Stomach (tissue), 4 donors: ENCODE results near the gene FGF14.

Source experiments
- EP300 ChIP-seq: sonication (generic); formaldehyde crosslinking; IDR thresholded peaks from one replicate; pipeline ENCODE4 v1.6.1; 2017; ENCODE audit warnings: antibody characterized with exemption
- POLR2A ChIP-seq, 4 donors: fragments of 450-650 bp; IDR thresholded peaks; one replicate each; pipeline ENCODE4 v1.6.1; 2016; ENCODE audit warnings: antibody characterized with exemption in 4 of 4, control low read depth in 2 of 4, mild to moderate bottlenecking in 1 of 4, moderate library complexity in 1 of 4
- POLR2AphosphoS5 ChIP-seq, 3 donors: sonication (generic); formaldehyde crosslinking; IDR thresholded peaks; one replicate each; pipeline ENCODE4 v1.6.1; 2016; ENCODE audit warnings: antibody characterized with exemption in 3 of 3
- TF ChIP-seq, protein P1 (sequence below), 7 experiments: fragments of 450-650 bp in 4 of 7; fragments of 200-600 bp in 3 of 7; sonication (generic) in 3 of 7; IDR thresholded peaks; one replicate each; pipeline ENCODE4 v1.5.1; 2016 to 2019; ENCODE audit warnings: antibody characterized with exemption in 7 of 7, control low read depth in 2 of 7, mild to moderate bottlenecking in 1 of 7

DNA sequence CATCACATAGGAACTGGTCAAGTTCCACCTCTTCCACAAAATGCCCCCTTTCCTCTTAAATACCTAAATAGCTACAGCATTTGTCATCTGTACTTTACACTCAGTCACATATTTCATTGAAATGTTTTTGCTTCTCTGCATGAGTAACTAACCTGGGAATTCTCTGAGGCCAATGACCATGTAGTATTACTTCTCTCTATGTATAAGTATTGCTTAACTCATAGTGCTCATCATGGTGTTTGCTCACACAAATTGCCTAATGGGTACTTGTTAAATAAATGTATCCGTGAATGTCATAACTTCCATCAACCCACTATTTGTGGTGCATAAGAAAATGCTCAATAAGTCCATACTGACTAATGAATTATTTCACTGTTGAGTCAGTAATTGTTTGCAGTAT lies 115.5 kb downstream of the FGF14 start:
- TF ChIP-seq, protein P1, sequence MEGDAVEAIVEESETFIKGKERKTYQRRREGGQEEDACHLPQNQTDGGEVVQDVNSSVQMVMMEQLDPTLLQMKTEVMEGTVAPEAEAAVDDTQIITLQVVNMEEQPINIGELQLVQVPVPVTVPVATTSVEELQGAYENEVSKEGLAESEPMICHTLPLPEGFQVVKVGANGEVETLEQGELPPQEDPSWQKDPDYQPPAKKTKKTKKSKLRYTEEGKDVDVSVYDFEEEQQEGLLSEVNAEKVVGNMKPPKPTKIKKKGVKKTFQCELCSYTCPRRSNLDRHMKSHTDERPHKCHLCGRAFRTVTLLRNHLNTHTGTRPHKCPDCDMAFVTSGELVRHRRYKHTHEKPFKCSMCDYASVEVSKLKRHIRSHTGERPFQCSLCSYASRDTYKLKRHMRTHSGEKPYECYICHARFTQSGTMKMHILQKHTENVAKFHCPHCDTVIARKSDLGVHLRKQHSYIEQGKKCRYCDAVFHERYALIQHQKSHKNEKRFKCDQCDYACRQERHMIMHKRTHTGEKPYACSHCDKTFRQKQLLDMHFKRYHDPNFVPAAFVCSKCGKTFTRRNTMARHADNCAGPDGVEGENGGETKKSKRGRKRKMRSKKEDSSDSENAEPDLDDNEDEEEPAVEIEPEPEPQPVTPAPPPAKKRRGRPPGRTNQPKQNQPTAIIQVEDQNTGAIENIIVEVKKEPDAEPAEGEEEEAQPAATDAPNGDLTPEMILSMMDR (IDR thresholded peaks at IDR 0.05) = no peak
- TF ChIP-seq POLR2A (IDR thresholded peaks at IDR 0.05) = no peak
- no peak for TF ChIP-seq EP300
- TF ChIP-seq POLR2AphosphoS5 (IDR thresholded peaks at IDR 0.05) = no peak
